Endothelial cell of umbilical vein (primary cell): Measurements from ENCODE around the gene CHMP1A. TPM values are rescaled to one million over a fixed set of nuclear protein-coding genes. Genes with fewer than 3 reads are reported as not detected.

Experiments used
- BruUV-seq: library from RNA; stranded (reverse); fragments of 400-500 nt; replicated peaks from 2 replicates; lab custom pipeline; 2021; lab: Mats Ljungman, UMichigan
- CTCF ChIA-PET: fragments of 300-600, 350-600 bp; sonication (Branson Sonifier 250); formaldehyde crosslinking; loops from one replicate; lab custom pipeline; 2021; ENCODE audit warnings: antibody characterized with exemption, inconsistent platforms; lab: Charles Lee
- POLR2A ChIA-PET: fragments of 300-600, 350-600 bp; sonication (Branson Sonifier 250); formaldehyde crosslinking; loops from one replicate; lab custom pipeline; 2021; ENCODE audit warnings: antibody characterized with exemption, inconsistent platforms; lab: Charles Lee
- DNase-seq: peaks from one replicate; pipeline ENCODE4 v3.0.0-alpha.2; 2011; ENCODE audit warnings: low read depth, low spot score
- FAIRE-seq: peaks from 2 replicates; lab custom pipeline; 2011; peaks lifted over from hg19 to GRCh38; lab: Jason Lieb, UNC
- H2AFZ ChIP-seq: 2 replicates; pipeline ENCODE4 v1.6.0; 2012; ENCODE audit warnings: low read depth, low read length, control low read depth, inconsistent platforms
- H3K27ac ChIP-seq: 2 replicates; pipeline ENCODE4 v1.5.1; 2011; ENCODE audit warnings: low read depth, mild to moderate bottlenecking, control low read depth, low read length, moderate library complexity; ENCODE audit not compliant: insufficient read depth
- H3K27me3 ChIP-seq, 2 experiments: 2 replicates each; pipeline versions ENCODE4 v1.6.0 to v1.6.1; 2011; ENCODE audit warnings: low read length in 2 of 2, mixed read lengths in 1 of 2; ENCODE audit not compliant: control insufficient read depth in 2 of 2, insufficient read depth in 2 of 2
- H3K36me3 ChIP-seq, 2 experiments: 2 replicates in 1 of 2; 3 replicates in 1 of 2; pipeline ENCODE4 v1.5.1; 2011; ENCODE audit warnings: low read length in 2 of 2, mild to moderate bottlenecking in 1 of 2, moderate library complexity in 1 of 2; ENCODE audit not compliant: control insufficient read depth in 2 of 2, insufficient read depth in 2 of 2; ENCODE audit errors: extremely low read depth in 1 of 2
- H3K4me1 ChIP-seq: 3 replicates; pipeline ENCODE4 v1.5.1; 2011; ENCODE audit warnings: mild to moderate bottlenecking, low read length; ENCODE audit not compliant: control insufficient read depth, insufficient read depth; ENCODE audit errors: extremely low read depth
- H3K4me2 ChIP-seq: 2 replicates; pipeline ENCODE4 v1.6.1; 2011; ENCODE audit warnings: low read length, control low read depth, mixed read lengths; ENCODE audit not compliant: insufficient read depth
- H3K4me3 ChIP-seq, 3 experiments: fragments of 200-600 bp in 1 of 3; sonication (generic), shearing (Covaris generic) in 1 of 3; replicated peaks in 1 of 3; 2 replicates each; pipeline ENCODE4 v1.5.1; 2011 to 2016; ENCODE audit warnings: control low read depth in 3 of 3, low read length in 3 of 3, mild to moderate bottlenecking in 2 of 3, inconsistent platforms in 1 of 3, low read depth in 1 of 3, moderate library complexity in 1 of 3; ENCODE audit not compliant: insufficient read depth in 1 of 3
- H3K79me2 ChIP-seq: 2 replicates; pipeline ENCODE4 v1.6.0; 2012; ENCODE audit warnings: low read length, inconsistent platforms; ENCODE audit not compliant: control insufficient read depth, insufficient read depth
- H3K9ac ChIP-seq: replicated peaks from 2 replicates; pipeline ENCODE3; 2011; ENCODE audit warnings: low read length, control low read depth; ENCODE audit not compliant: insufficient read depth; ENCODE audit errors: extremely low read depth
- H3K9me1 ChIP-seq: replicated peaks from 3 replicates; pipeline ENCODE4 v1.6.0; 2011; ENCODE audit warnings: mild to moderate bottlenecking, low read length; ENCODE audit not compliant: control insufficient read depth, insufficient read depth; ENCODE audit errors: extremely low read depth
- H3K9me3 ChIP-seq: replicated peaks from 2 replicates; pipeline ENCODE4 v1.5.1; 2012; ENCODE audit warnings: low read length, inconsistent platforms; ENCODE audit not compliant: control insufficient read depth, insufficient read depth
- H4K20me1 ChIP-seq: replicated peaks from 2 replicates; pipeline ENCODE3; 2011; ENCODE audit warnings: mild to moderate bottlenecking, low read length; ENCODE audit not compliant: control insufficient read depth, insufficient read depth; ENCODE audit errors: extremely low read depth
- CTCF ChIP-seq, 2 donors: IDR thresholded peaks; 1 replicate in 1 of 2; 2 replicates in 1 of 2; pipeline ENCODE4 v1.5.1; 2011; ENCODE audit warnings: low read length in 2 of 2, mild to moderate bottlenecking in 2 of 2, moderate library complexity in 2 of 2, control low read depth in 1 of 2, inconsistent platforms in 1 of 2, low read depth in 1 of 2; ENCODE audit not compliant: insufficient read depth in 1 of 2; ENCODE audit errors: extremely low read depth in 1 of 2
- EZH2 ChIP-seq: IDR thresholded peaks from 2 replicates; pipeline ENCODE4 v1.6.1; 2012; ENCODE audit warnings: borderline replicate concordance, low read depth, mild to moderate bottlenecking, moderate library complexity, low read length, inconsistent platforms; ENCODE audit not compliant: severe bottlenecking
- FOS ChIP-seq: IDR thresholded peaks from 2 replicates; pipeline ENCODE4 v1.6.1; 2011; ENCODE audit warnings: mild to moderate bottlenecking, low read length, moderate library complexity, borderline replicate concordance; ENCODE audit not compliant: insufficient read depth
- GATA2 ChIP-seq: IDR thresholded peaks from 2 replicates; pipeline ENCODE4 v1.7.0; 2011; ENCODE audit warnings: low read depth, mild to moderate bottlenecking, moderate library complexity, mixed read lengths, low read length; ENCODE audit not compliant: insufficient read length, insufficient read depth
- JUN ChIP-seq: IDR thresholded peaks from 2 replicates; pipeline ENCODE4 v1.6.1; 2011; ENCODE audit warnings: borderline replicate concordance, low read depth; ENCODE audit not compliant: insufficient read length, insufficient read depth
- MYC ChIP-seq: IDR thresholded peaks from one replicate; pipeline ENCODE4 v1.6.1; 2011; ENCODE audit warnings: mild to moderate bottlenecking, low read depth, low read length
- dilution Hi-C: fragments of 300-500 bp; cut with MboI; formaldehyde crosslinking; loops from one replicate; pipeline ENCODE4 v1.15.0; 2019; ENCODE audit warnings: low sequenced_read_pairs; ENCODE audit not compliant: extremely low pct_ligation_motif_present
- intact Hi-C: fragments of 100-400 bp; cut with micrococcal nuclease; formaldehyde crosslinking; loops from one replicate; pipeline ENCODE4 v1.10.0; 2022
- polyA plus RNA-seq, 4 experiments: library from polyadenylated mRNA; depleted of rRNA in 3 of 4; stranded (reverse) in 3 of 4; unstranded in 1 of 4; fragments of >200 nt; gene quantifications; 2 replicates each; pipeline versions ENCODE4 v1.2.1 to v1.2.3, GENCODE V29; 2011 to 2012; ENCODE audit warnings: missing spikeins in 1 of 4
- total RNA-seq: library from RNA; stranded (reverse); gene quantifications from 2 replicates; pipeline ENCODE4 v1.2.3, GENCODE V29; 2021
- TF ChIP-seq, protein P1 (sequence below): IDR thresholded peaks from 2 replicates; pipeline ENCODE4 v1.6.1; 2011; ENCODE audit not compliant: insufficient read depth, insufficient read length

The CHMP1A gene
- total and polyA plus RNA-seq, 2 donors (not counting 3 experiments of a cell fraction or from before 2014, with no cell fraction given) = 83.9 to 101 TPM

GRCh38 chr16:89599902-89600301 lies 57.6 kb downstream of the CHMP1A start:
- no peak overlapping the region for H2AFZ ChIP-seq
- H3K79me2 ChIP-seq = no peaks in the 10 kb centered on the region
- H3K27me3 ChIP-seq = no peaks in the 10 kb centered on the region
- no peak for TF ChIP-seq JUN
- TF ChIP-seq, protein P1, sequence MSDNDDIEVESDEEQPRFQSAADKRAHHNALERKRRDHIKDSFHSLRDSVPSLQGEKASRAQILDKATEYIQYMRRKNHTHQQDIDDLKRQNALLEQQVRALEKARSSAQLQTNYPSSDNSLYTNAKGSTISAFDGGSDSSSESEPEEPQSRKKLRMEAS = no peak
- TF ChIP-seq EZH2 = no peak
- no peak for TF ChIP-seq MYC
- TF ChIP-seq FOS = no peak
- no peak for FAIRE-seq
- no peaks in the 10 kb centered on the region for H3K36me3 ChIP-seq
- H3K4me2 ChIP-seq = no peak overlapping the region
- intact Hi-C loops (no loop called here), dilution Hi-C loops (no loop called here)
- H3K9ac ChIP-seq = no peak overlapping the region
- DNase-seq = no peak
- H3K4me3 ChIP-seq = no peak overlapping the region
- H3K9me3 ChIP-seq = no peaks in the 10 kb centered on the region
- POLR2A ChIA-PET = no interaction called here
- peaks cover 11% of the 10 kb centered on the region for H3K4me1 ChIP-seq
- no TSS peak for BruUV-seq
- CTCF ChIA-PET = interaction anchor here (0.7 to 3.9 kb wide), 6 partner anchors 9 to 41 kb away, joined by 3 to 48 read pairs (median 4); partner anchors contain the start of gene DPEP1
- H3K27ac ChIP-seq = no peak overlapping the region
- no peaks in the 10 kb centered on the region for H4K20me1 ChIP-seq
- no peaks in the 10 kb centered on the region for H3K9me1 ChIP-seq

DNA sequence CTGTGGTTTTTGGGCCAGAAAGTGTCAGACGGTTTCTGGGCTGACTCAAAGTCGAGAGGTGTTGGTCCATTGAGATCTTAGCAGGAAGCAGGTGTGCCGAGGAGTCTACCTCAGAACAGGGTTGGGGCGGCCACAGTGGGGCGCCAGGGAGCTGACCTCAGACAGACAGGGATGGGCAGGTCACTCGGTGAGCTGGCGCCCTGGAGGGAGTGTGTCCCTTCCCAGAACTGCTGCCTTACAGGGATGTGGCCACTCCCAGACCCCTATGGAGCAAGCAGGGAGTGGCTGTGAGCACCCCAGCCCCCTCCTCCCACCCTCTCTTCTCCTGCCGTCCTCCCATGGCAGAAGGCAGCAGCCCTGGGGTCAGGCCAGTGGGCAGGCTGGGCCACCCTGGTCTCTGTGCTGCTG lies 58.1 kb downstream of the CHMP1A start:
- Histone ChIP-seq H3K9me3 (no peaks in the 10 kb centered on the region), H3K36me3 (no peaks in the 10 kb centered on the region), H3K9me1 (no peaks in the 10 kb centered on the region), H3K79me2 (no peaks in the 10 kb centered on the region), H3K4me2 (no peak overlapping the region), H3K9ac (no peak overlapping the region), H4K20me1 (no peaks in the 10 kb centered on the region), H3K27me3 (no peaks in the 10 kb centered on the region), H3K4me1 (peaks cover 11% of the 10 kb centered on the region), H2AFZ (no peak overlapping the region), H3K27ac (no peak overlapping the region), H3K4me3 (no peak overlapping the region)
- no peak for DNase-seq
- POLR2A ChIA-PET = no interaction called here
- CTCF ChIA-PET = interaction anchor here (0.7 to 3.9 kb wide), 6 partner anchors 8 to 42 kb away, joined by 3 to 48 read pairs (median 4); partner anchors contain the start of gene DPEP1
- no peak for FAIRE-seq
- TF ChIP-seq CTCF (IDR thresholded peaks at IDR 0.05; ENCODE audit: extremely low read depth in 1 of 2, insufficient read depth in 1 of 2, low read depth in 1 of 2, low read length in 2 of 2) (peak in 1 of 2 donors; percentile 25), GATA2 (no peak)
- intact Hi-C loops (no loop called here), dilution Hi-C loops (no loop called here)
- no TSS peak for BruUV-seq
